GM18508 (cell line): ENCODE measurements around the gene NOS1AP.

Experiments
- ATAC-seq: cut with Tn5 transposase; IDR thresholded peaks from one replicate; pipeline ENCODE4 v1.9.1; 2021; ENCODE audit warnings: moderate number of reproducible peaks; ENCODE audit not compliant: insufficient read depth, unreplicated experiment

NOS1AP gene

GRCh38 chr1:162372159-162373071 is 302.9 kb downstream of the NOS1AP start:
- no peak for ATAC-seq

- ATAC-seq = no peak
Observed at GRCh38 chr1:162373072-162373427, 303.6 kb downstream of the NOS1AP start.

GRCh38 chr1:162373541-162374260 is 304.2 kb downstream of the NOS1AP start:
- ATAC-seq = no peak

- no peak for ATAC-seq
Observed at GRCh38 chr1:162374406-162374805, 304.9 kb downstream of the NOS1AP start.

- ATAC-seq = no peak
Observed at GRCh38 chr1:162375463-162375862, 306.0 kb downstream of the NOS1AP start.

GRCh38 chr1:162376691-162377090 is 307.2 kb downstream of the NOS1AP start, which contains the start of gene SPATA46:
SPATA46 (minus strand) TSS chr1:162376854; CDS start chr1:162376790, 64 bp downstream.
- ATAC-seq = no peak

GRCh38 chr1:162380061-162380846 is 310.8 kb downstream of the NOS1AP start:
- no peak for ATAC-seq

GRCh38 chr1:162381383-162381782 is 311.9 kb downstream of the NOS1AP start, which contains the start of gene C1orf226:
C1orf226 (plus strand) TSS chr1:162381728; CDS start chr1:162381902, 174 bp downstream.
- ATAC-seq = no peak

- ATAC-seq = no peak
Observed at GRCh38 chr1:162381941-162382750, 312.7 kb downstream of the NOS1AP start.

GRCh38 chr1:162383091-162383490 is 313.6 kb downstream of the NOS1AP start:
- ATAC-seq = no peak

- ATAC-seq = no peak
Observed at GRCh38 chr1:162383516-162383915, 314.0 kb downstream of the NOS1AP start.

- ATAC-seq = no peak
Observed at GRCh38 chr1:162384116-162384515, 314.6 kb downstream of the NOS1AP start.

GRCh38 chr1:162384601-162385279 is 315.2 kb downstream of the NOS1AP start:
- no peak for ATAC-seq

- ATAC-seq = no peak
Observed at GRCh38 chr1:162385280-162385623, 315.8 kb downstream of the NOS1AP start.

- ATAC-seq = no peak
Observed at GRCh38 chr1:162385702-162386101, 316.2 kb downstream of the NOS1AP start.

GRCh38 chr1:162386292-162387225 is 317.1 kb downstream of the NOS1AP start:
- no peak for ATAC-seq

GRCh38 chr1:162387226-162388082 is 318.0 kb downstream of the NOS1AP start:
- no peak for ATAC-seq
